Uterus (tissue), 4 donors: ENCODE data around the gene SHISA9. TPM values are rescaled to one million over a fixed set of nuclear protein-coding genes. Genes with fewer than 3 reads are reported as not detected.

ENCODE experiments used
- DNase-seq, 2 donors: peaks; one replicate each; pipeline ENCODE4 v3.0.0-alpha.2; 2019 to 2020
- H3K27ac ChIP-seq, 2 donors: fragments of 200-600 bp; sonication (generic); 1 replicate in 1 of 2; 2 replicates in 1 of 2; pipeline ENCODE4 v1.5.1; 2016 to 2018
- H3K27me3 ChIP-seq, 2 donors: fragments of 200-600 bp; sonication (generic); one replicate each; pipeline ENCODE4 v1.5.1; 2018 to 2019; ENCODE audit warnings: control low read depth in 1 of 2
- H3K36me3 ChIP-seq, 2 donors: fragments of 200-600 bp; sonication (generic); one replicate each; pipeline ENCODE4 v1.5.1; 2019; ENCODE audit warnings: control low read depth in 1 of 2
- H3K4me1 ChIP-seq, 2 donors: fragments of 200-600 bp; sonication (generic); one replicate each; pipeline ENCODE4 v1.5.1; 2018 to 2019; ENCODE audit warnings: control low read depth in 1 of 2
- H3K4me3 ChIP-seq, 2 donors: fragments of 200-600 bp; sonication (generic); 1 replicate in 1 of 2; 2 replicates in 1 of 2; pipeline ENCODE4 v1.5.1; 2018 to 2019; ENCODE audit warnings: mild to moderate bottlenecking in 1 of 2
- H3K9me3 ChIP-seq, 2 donors: fragments of 200-600 bp; sonication (generic); one replicate each; pipeline ENCODE4 v1.5.1; 2019; ENCODE audit warnings: control low read depth in 1 of 2
- POLR2A ChIP-seq, 2 donors: fragments of 450-650 bp; IDR thresholded peaks; one replicate each; pipeline ENCODE4 v1.6.1; 2016; ENCODE audit warnings: antibody characterized with exemption in 2 of 2, mild to moderate bottlenecking in 1 of 2, moderate library complexity in 1 of 2
- intact Hi-C: fragments of 100-400 bp; cut with DNase I; formaldehyde crosslinking; loops from one replicate; pipeline ENCODE4 v1.15.1; 2023; ENCODE audit warnings: low total_unique reads
- total RNA-seq, 4 donors: library from RNA; depleted of rRNA in 3 of 4; stranded (reverse); fragments of >200 nt in 3 of 4; gene quantifications; one replicate each; pipeline versions ENCODE4 v1.1.0 to v1.2.4, GENCODE V29; 2014 to 2023
- TF ChIP-seq, protein P1 (sequence below), 4 experiments: fragments of 200-600 bp in 2 of 4; fragments of 450-650 bp in 2 of 4; sonication (generic) in 2 of 4; IDR thresholded peaks; one replicate each; pipeline ENCODE4 v1.5.1; 2016 to 2019; ENCODE audit warnings: antibody characterized with exemption in 4 of 4, mild to moderate bottlenecking in 2 of 4, moderate library complexity in 1 of 4
- donor health status: DM: yes; HTN: yes; CAD: no.

SHISA9 gene
- total RNA-seq, 4 donors from 2014 or later: 0.27 TPM; not detected in 3

- H3K27ac ChIP-seq: no peak overlapping the region
- no peaks in the 10 kb centered on the region for H3K27me3 ChIP-seq
- no peak for DNase-seq
- no peaks in the 10 kb centered on the region for H3K4me1 ChIP-seq
- H3K9me3 ChIP-seq: no peaks in the 10 kb centered on the region
- intact Hi-C loops: no loop called here
- no peak overlapping the region for H3K4me3 ChIP-seq
- H3K36me3 ChIP-seq: no peaks in the 10 kb centered on the region
- TF ChIP-seq, protein P1, sequence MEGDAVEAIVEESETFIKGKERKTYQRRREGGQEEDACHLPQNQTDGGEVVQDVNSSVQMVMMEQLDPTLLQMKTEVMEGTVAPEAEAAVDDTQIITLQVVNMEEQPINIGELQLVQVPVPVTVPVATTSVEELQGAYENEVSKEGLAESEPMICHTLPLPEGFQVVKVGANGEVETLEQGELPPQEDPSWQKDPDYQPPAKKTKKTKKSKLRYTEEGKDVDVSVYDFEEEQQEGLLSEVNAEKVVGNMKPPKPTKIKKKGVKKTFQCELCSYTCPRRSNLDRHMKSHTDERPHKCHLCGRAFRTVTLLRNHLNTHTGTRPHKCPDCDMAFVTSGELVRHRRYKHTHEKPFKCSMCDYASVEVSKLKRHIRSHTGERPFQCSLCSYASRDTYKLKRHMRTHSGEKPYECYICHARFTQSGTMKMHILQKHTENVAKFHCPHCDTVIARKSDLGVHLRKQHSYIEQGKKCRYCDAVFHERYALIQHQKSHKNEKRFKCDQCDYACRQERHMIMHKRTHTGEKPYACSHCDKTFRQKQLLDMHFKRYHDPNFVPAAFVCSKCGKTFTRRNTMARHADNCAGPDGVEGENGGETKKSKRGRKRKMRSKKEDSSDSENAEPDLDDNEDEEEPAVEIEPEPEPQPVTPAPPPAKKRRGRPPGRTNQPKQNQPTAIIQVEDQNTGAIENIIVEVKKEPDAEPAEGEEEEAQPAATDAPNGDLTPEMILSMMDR (IDR thresholded peaks at IDR 0.05): no peak
- no peak for TF ChIP-seq POLR2A (IDR thresholded peaks at IDR 0.05)
Observed at GRCh38 chr16:13178318-13178717, 276.9 kb downstream of the SHISA9 start.

DNA sequence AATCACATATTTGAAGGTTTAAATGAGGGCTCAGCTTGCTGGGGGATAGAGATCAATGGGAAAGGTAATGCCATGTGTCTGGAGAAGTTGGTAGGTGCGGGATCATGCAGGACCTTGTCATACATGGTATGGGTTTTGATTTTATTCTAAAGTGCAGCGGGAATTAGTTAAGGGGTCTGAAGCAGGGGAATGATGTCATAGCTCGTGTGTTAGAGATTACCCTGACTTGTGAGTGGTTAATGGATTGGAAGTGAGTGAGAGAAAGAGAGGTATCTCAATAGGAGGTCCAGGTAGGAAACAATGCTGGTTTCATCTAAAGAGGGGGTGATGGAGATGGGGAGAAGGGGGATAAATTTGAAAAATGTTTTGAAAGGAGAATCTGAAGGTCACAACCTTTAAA, 280.0 kb downstream of the SHISA9 start:
- TF ChIP-seq POLR2A (IDR thresholded peaks at IDR 0.05): no peak
- TF ChIP-seq, protein P1 (IDR thresholded peaks at IDR 0.05): no peak
- Histone ChIP-seq H3K27ac (no peak overlapping the region), H3K9me3 (no peaks in the 10 kb centered on the region), H3K36me3 (no peaks in the 10 kb centered on the region), H3K4me3 (no peak overlapping the region), H3K4me1 (no peaks in the 10 kb centered on the region), H3K27me3 (no peaks in the 10 kb centered on the region)
- no peak for DNase-seq
- intact Hi-C loops: no loop called here

- H3K4me3 ChIP-seq: no peak overlapping the region
- intact Hi-C loops: no loop called here
- TF ChIP-seq, protein P1 (IDR thresholded peaks at IDR 0.05): no peak
- TF ChIP-seq POLR2A (IDR thresholded peaks at IDR 0.05): no peak
Observed at GRCh38 chr16:13186813-13187212, 285.4 kb downstream of the SHISA9 start.

GRCh38 chr16:13189250-13189649, 287.9 kb downstream of the SHISA9 start:
- Histone ChIP-seq H3K27ac (no peak overlapping the region), H3K9me3 (no peaks in the 10 kb centered on the region), H3K4me3 (no peak overlapping the region), H3K27me3 (no peaks in the 10 kb centered on the region), H3K36me3 (no peaks in the 10 kb centered on the region), H3K4me1 (no peaks in the 10 kb centered on the region)
- DNase-seq: no peak
- no peak for TF ChIP-seq POLR2A (IDR thresholded peaks at IDR 0.05)
- TF ChIP-seq, protein P1 (IDR thresholded peaks at IDR 0.05): no peak
- intact Hi-C loops: no loop called here

More at GRCh38 chr16:13186813-13187212, 285.4 kb downstream of the SHISA9 start:
- Histone ChIP-seq H3K27me3 (no peaks in the 10 kb centered on the region), H3K36me3 (no peaks in the 10 kb centered on the region), H3K4me1 (no peaks in the 10 kb centered on the region), H3K27ac (no peak overlapping the region), H3K9me3 (no peaks in the 10 kb centered on the region)
- DNase-seq: no peak

- no peaks in the 10 kb centered on the region for H3K9me3 ChIP-seq
- TF ChIP-seq, protein P1 (IDR thresholded peaks at IDR 0.05): no peak
- no peak for TF ChIP-seq POLR2A (IDR thresholded peaks at IDR 0.05)
- intact Hi-C loops: no loop called here
- no peak for DNase-seq
- H3K27ac ChIP-seq: no peak overlapping the region
- H3K4me1 ChIP-seq: no peaks in the 10 kb centered on the region
- H3K27me3 ChIP-seq: no peaks in the 10 kb centered on the region
- H3K36me3 ChIP-seq: no peaks in the 10 kb centered on the region
- no peak overlapping the region for H3K4me3 ChIP-seq
Observed at GRCh38 chr16:13193721-13194120, 292.3 kb downstream of the SHISA9 start.
